ENCODE data around the gene ANK2. TPM values are rescaled to one million over a fixed set of nuclear protein-coding genes. Genes with fewer than 3 reads are reported as not detected.

The ANK2 gene
- total RNA-seq, 1 donor from 2014 or later, result 9.4 TPM

DNA sequence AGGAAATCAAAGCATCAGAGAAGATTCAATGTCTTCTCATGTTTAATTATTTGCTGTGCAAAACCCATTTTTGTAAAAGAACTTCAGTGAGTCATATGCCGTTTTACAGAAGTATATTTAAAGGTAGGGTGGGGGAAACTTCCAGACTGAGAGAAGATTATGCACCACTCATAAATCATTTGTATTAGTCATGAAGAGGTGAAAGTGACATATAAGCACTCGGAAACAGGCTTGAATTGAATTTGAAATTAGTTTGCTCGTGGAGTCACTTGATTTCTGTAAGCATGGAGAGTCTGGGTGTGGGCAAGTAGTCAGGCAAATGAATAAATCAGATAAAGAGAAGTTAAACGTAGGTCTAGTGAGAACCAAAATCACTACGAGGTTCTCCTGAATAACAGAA is 335.1 kb downstream of the ANK2 start:
- no peak overlapping the region for H3K4me3 ChIP-seq
- no peaks in the 10 kb centered on the region for H3K9me3 ChIP-seq
- peak overlapping the region; percentile 56 to 62 for H3K27ac ChIP-seq
- no peak for DNase-seq (ENCODE audit: low spot score in 2 of 2)
- H3K27me3 ChIP-seq, result no peaks in the 10 kb centered on the region
- TF ChIP-seq, protein P1, sequence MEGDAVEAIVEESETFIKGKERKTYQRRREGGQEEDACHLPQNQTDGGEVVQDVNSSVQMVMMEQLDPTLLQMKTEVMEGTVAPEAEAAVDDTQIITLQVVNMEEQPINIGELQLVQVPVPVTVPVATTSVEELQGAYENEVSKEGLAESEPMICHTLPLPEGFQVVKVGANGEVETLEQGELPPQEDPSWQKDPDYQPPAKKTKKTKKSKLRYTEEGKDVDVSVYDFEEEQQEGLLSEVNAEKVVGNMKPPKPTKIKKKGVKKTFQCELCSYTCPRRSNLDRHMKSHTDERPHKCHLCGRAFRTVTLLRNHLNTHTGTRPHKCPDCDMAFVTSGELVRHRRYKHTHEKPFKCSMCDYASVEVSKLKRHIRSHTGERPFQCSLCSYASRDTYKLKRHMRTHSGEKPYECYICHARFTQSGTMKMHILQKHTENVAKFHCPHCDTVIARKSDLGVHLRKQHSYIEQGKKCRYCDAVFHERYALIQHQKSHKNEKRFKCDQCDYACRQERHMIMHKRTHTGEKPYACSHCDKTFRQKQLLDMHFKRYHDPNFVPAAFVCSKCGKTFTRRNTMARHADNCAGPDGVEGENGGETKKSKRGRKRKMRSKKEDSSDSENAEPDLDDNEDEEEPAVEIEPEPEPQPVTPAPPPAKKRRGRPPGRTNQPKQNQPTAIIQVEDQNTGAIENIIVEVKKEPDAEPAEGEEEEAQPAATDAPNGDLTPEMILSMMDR (IDR thresholded peaks at IDR 0.05), result no peak
- H3K4me1 ChIP-seq, result peaks cover 9 to 22% of the 10 kb centered on the region in 2 donors
- no peaks in the 10 kb centered on the region for H3K36me3 ChIP-seq
- intact Hi-C loops (cut with DNase I), result loop anchor here (10.0 kb wide), 1 partner anchor 690 kb away; no protein-coding TSS in a partner anchor

DNA sequence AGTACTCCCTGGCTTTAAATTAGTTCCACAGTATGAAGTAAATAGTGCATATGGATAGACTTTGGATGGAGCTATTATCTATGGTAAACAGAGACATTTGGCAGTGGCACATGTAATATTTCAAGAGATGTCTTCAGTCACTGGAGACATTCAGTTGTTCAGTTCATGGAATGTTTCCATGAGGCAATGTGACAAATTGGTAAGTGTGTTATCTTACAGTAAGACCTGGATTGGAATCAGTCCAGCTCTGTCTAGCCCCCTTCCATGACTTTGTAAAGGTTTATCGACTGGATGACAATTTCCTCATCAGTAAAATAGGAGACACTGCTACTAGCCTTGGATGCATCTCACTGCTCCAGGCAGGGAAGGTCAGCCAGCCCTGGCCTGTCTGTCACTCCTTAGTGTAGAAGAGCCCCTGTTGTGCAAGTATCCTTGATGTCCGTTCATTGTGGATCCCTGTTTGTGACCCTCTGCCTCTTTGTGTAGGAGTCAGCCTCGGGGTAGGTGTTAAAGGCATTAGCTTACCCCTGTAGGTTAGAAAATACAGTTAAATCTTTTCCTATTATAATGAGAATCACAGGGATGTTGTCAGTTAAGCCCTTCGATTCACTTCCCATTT is 335.9 kb downstream of the ANK2 start:
- peak overlapping the region in 1 of 2 donors; percentile 3 for H3K27ac ChIP-seq
- no peaks in the 10 kb centered on the region for H3K9me3 ChIP-seq
- H3K4me1 ChIP-seq, result peaks cover 9 to 22% of the 10 kb centered on the region in 2 donors
- no peak for DNase-seq (ENCODE audit: low spot score in 2 of 2)
- TF ChIP-seq, protein P1 (IDR thresholded peaks at IDR 0.05), result no peak
- intact Hi-C loops (cut with DNase I), result loop anchor here (5.0 to 10.0 kb wide), 2 partner anchors 689 to 802 kb away; no protein-coding TSS in a partner anchor
- no peak overlapping the region for H3K4me3 ChIP-seq
- H3K27me3 ChIP-seq, result no peaks in the 10 kb centered on the region
- no peaks in the 10 kb centered on the region for H3K36me3 ChIP-seq

GRCh38 chr4:113389160-113389559 is 339.7 kb downstream of the ANK2 start:
- H3K4me1 ChIP-seq, result peaks cover 2 to 9% of the 10 kb centered on the region in 2 donors
- no peaks in the 10 kb centered on the region for H3K27me3 ChIP-seq
- DNase-seq (ENCODE audit: low spot score in 2 of 2), result no peak
- intact Hi-C loops (cut with DNase I), result loop anchor here (5.0 to 10.0 kb wide), 2 partner anchors 686 to 798 kb away; no protein-coding TSS in a partner anchor
- H3K4me3 ChIP-seq, result no peak overlapping the region
- TF ChIP-seq, protein P1 (IDR thresholded peaks at IDR 0.05), result no peak
- H3K36me3 ChIP-seq, result no peaks in the 10 kb centered on the region
- H3K27ac ChIP-seq, result no peak overlapping the region
- no peaks in the 10 kb centered on the region for H3K9me3 ChIP-seq

DNA sequence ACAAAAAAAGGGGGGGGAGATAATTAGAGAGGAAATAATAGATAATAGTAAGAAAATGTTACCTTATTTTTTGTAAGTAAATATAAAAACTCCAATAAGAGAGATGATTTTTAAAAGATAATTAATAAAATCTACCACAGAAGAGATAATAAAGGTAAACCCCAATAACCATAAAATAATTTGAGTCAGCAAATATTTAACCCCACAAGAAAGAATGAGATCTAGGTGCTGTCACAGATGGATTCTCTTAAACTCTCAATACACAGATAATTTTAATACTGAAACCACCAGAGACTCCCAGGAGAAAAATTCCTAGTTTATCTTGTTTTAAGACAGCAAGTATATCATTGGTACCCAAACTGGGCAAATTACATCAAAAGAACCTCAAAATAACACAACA is 341.4 kb downstream of the ANK2 start:
- Histone ChIP-seq H3K36me3 (no peaks in the 10 kb centered on the region), H3K27ac (no peak overlapping the region), H3K4me3 (no peak overlapping the region), H3K9me3 (no peaks in the 10 kb centered on the region), H3K27me3 (no peaks in the 10 kb centered on the region), H3K4me1 (no peaks in the 10 kb centered on the region)
- TF ChIP-seq, protein P1 (IDR thresholded peaks at IDR 0.05), result no peak
- intact Hi-C loops (cut with DNase I), result loop anchor here (5.0 to 10.0 kb wide), 2 partner anchors 894 to 986 kb away; no protein-coding TSS in a partner anchor
- DNase-seq (ENCODE audit: low spot score in 2 of 2), result no peak

DNA sequence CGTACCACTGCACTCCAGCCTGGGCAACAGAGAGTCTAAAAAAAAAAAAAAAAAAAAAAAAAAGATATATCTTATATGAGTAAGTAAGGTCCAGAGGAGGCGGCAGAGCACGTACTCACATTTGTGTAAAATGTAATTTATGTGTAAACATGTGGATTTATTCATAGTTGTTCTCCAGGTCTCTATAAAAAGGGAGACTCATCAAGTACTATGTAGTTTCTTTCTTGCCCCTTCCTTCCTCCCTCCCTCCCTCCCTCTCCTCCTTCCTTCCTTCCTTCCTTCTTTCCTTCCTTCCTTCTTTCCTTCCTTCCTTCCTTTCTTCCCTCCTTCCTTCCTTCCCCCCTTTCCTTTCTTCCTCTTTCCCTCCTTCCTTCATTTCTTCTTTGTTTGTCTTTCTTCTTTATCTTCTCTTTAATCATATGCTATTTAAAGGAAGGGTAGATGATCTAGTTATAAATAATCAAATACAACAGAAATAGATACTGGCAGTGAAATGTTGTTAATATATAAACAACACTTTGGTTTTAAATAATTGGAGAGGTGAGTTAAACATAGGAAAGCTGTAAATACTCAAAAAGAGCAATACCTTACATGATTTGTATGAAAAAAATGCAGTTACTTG is 344.8 kb downstream of the ANK2 start:
- Histone ChIP-seq H3K4me3 (no peak overlapping the region), H3K27ac (no peak overlapping the region), H3K36me3 (no peaks in the 10 kb centered on the region), H3K4me1 (peaks cover 4 to 10% of the 10 kb centered on the region in 2 donors), H3K27me3 (no peaks in the 10 kb centered on the region), H3K9me3 (no peaks in the 10 kb centered on the region)
- TF ChIP-seq, protein P1 (IDR thresholded peaks at IDR 0.05), result no peak
- intact Hi-C loops (cut with DNase I), result loop anchor here (2.0 to 10.0 kb wide), 4 partner anchors 155 to 983 kb away; partner anchors contain the start of gene CAMK2D
- DNase-seq (ENCODE audit: low spot score in 2 of 2), result no peak
